Measurements from ENCODE around the gene KCNJ12.
"Not testable (repeated sequence)": the region's sequence is repeated elsewhere in the genome, so short reads cannot be mapped to it uniquely, and the experiment has no call there.

KCNJ12 gene

GRCh38 chr17:21388066-21388465, 11.9 kb downstream of the KCNJ12 start:
- DNase-seq: no peak

- no peak for DNase-seq
Observed at GRCh38 chr17:21388944-21389343, 12.8 kb downstream of the KCNJ12 start.

- no peak for DNase-seq
Observed at GRCh38 chr17:21389394-21389793, 13.2 kb downstream of the KCNJ12 start.

GRCh38 chr17:21390294-21390693, 14.1 kb downstream of the KCNJ12 start:
- no peak for DNase-seq

GRCh38 chr17:21392266-21392665, 16.1 kb downstream of the KCNJ12 start:
- DNase-seq: no peak

GRCh38 chr17:21394265-21394664, 18.1 kb downstream of the KCNJ12 start:
- DNase-seq: no peak

GRCh38 chr17:21395764-21396163, 19.6 kb downstream of the KCNJ12 start:
- no peak for DNase-seq

- DNase-seq: no peak
Observed at GRCh38 chr17:21396237-21396636, 20.1 kb downstream of the KCNJ12 start.

GRCh38 chr17:21397341-21398190, 21.4 kb downstream of the KCNJ12 start:
- peak; percentile 68 for DNase-seq

GRCh38 chr17:21399474-21400186, 23.5 kb downstream of the KCNJ12 start:
- DNase-seq: no peak

GRCh38 chr17:21400187-21400569, 24.0 kb downstream of the KCNJ12 start:
- not testable (repeated sequence) for DNase-seq

- no peak for DNase-seq
Observed at GRCh38 chr17:21400816-21401593, 24.8 kb downstream of the KCNJ12 start.

GRCh38 chr17:21402166-21402571, 26.0 kb downstream of the KCNJ12 start:
- DNase-seq: peak; percentile 91

GRCh38 chr17:21402926-21403325, 26.8 kb downstream of the KCNJ12 start:
- DNase-seq: not testable (repeated sequence)

- not testable (repeated sequence) for DNase-seq
Observed at GRCh38 chr17:21404106-21404505, 27.9 kb downstream of the KCNJ12 start.

GRCh38 chr17:21404539-21404938, 28.4 kb downstream of the KCNJ12 start:
- not testable (repeated sequence) for DNase-seq

- DNase-seq: not testable (repeated sequence)
Observed at GRCh38 chr17:21404956-21405731, 29.0 kb downstream of the KCNJ12 start.

GRCh38 chr17:21405904-21406400, 29.8 kb downstream of the KCNJ12 start:
- not testable (repeated sequence) for DNase-seq

GRCh38 chr17:21406616-21407404, 30.7 kb downstream of the KCNJ12 start:
- DNase-seq: not testable (repeated sequence)

GRCh38 chr17:21407752-21408151, 31.6 kb downstream of the KCNJ12 start:
- DNase-seq: not testable (repeated sequence)

- DNase-seq: not testable (repeated sequence)
Observed at GRCh38 chr17:21408224-21408623, 32.1 kb downstream of the KCNJ12 start.

Data from fibroblast of upper back skin (primary cell).